A549 (cell line): ENCODE data around the gene APOL5. TPM values are rescaled to one million over a fixed set of nuclear protein-coding genes. Genes with fewer than 3 reads are reported as not detected.

ENCODE experiments used
- ATAC-seq, 2 experiments: fragments of 200-7000 bp in 1 of 2; fragments of >200 bp in 1 of 2; cut with Nextera tagmentation in 1 of 2; cut with Tn5 transposase in 1 of 2; 3 replicates each; pipeline versions ENCODE4 v1.8.0 to v1.9.1; 2018 to 2020; ENCODE audit warnings: mild to moderate bottlenecking in 1 of 2, moderate library complexity in 1 of 2
- CTCF ChIA-PET: fragments of 300-600 bp; sonication (Branson Sonifier 250); formaldehyde crosslinking; extraction: SDS; loops from one replicate; lab custom pipeline; 2021; ENCODE audit warnings: antibody characterized with exemption, inconsistent platforms; lab: Yijun Ruan, JAX
- POLR2A ChIA-PET: fragments of 350-600 bp; formaldehyde crosslinking; extraction: SDS; loops from one replicate; lab custom pipeline; 2021; ENCODE audit warnings: antibody characterized with exemption, inconsistent platforms; lab: Yijun Ruan, JAX
- DNase-seq, 2 experiments: peaks; one replicate each; pipeline versions ENCODE4 v3.0.0 to v3.0.0-alpha.2; 2011 to 2016; ENCODE audit warnings: low read depth in 1 of 2, low spot score in 1 of 2
- FAIRE-seq: peaks from 2 replicates; lab custom pipeline; 2011; peaks lifted over from hg19 to GRCh38; lab: Jason Lieb, UNC
- H3K27ac ChIP-seq, 2 experiments: fragments of >200 bp; sonication (Bioruptor Twin); formaldehyde crosslinking; 3 replicates each; pipeline ENCODE4 v1.5.1; 2016 to 2017
- H3K4me1 ChIP-seq: fragments of >200 bp; sonication (Bioruptor Twin); formaldehyde crosslinking; 3 replicates; pipeline ENCODE4 v1.6.1; 2016
- H3K4me2 ChIP-seq: fragments of >200 bp; sonication (Bioruptor Twin); formaldehyde crosslinking; 3 replicates; pipeline ENCODE4 v1.6.1; 2016
- H3K4me3 ChIP-seq: fragments of >200 bp; sonication (Bioruptor Twin); formaldehyde crosslinking; 3 replicates; pipeline ENCODE4 v1.5.1; 2016
- H3K9me3 ChIP-seq: fragments of >200 bp; sonication (Bioruptor Twin); formaldehyde crosslinking; 3 replicates; pipeline ENCODE4 v1.6.1; 2016
- ATOH8 ChIP-seq: fragments of 250-450 bp; sonication (Bioruptor Pico); IDR thresholded peaks from 2 replicates; pipeline ENCODE4 v1.5.0; 2020; ENCODE audit warnings: low read depth, mild to moderate bottlenecking, moderate library complexity
- BCL3 ChIP-seq: fragments of >200 bp; sonication (Bioruptor Twin); formaldehyde crosslinking; IDR thresholded peaks from 3 replicates; pipeline ENCODE4 v1.6.1; 2016
- CHD4 ChIP-seq: fragments of 200-600 bp; sonication (generic); IDR thresholded peaks from 2 replicates; pipeline ENCODE4 v1.6.1; 2016; ENCODE audit warnings: antibody characterized with exemption, mild to moderate bottlenecking, borderline replicate concordance
- E2F6 ChIP-seq: IDR thresholded peaks from 2 replicates; pipeline ENCODE4 v1.6.1; 2012; ENCODE audit warnings: low read depth, borderline replicate concordance
- EHMT2 ChIP-seq: fragments of 200-600 bp; sonication (generic); IDR thresholded peaks from 2 replicates; pipeline ENCODE4 v1.6.1; 2016; ENCODE audit warnings: antibody characterized with exemption, low read depth, mild to moderate bottlenecking, moderate library complexity
- ELK1 ChIP-seq: fragments of 150-350 bp; IDR thresholded peaks from 2 replicates; pipeline ENCODE4 v1.6.1; 2014; ENCODE audit warnings: low read depth, mild to moderate bottlenecking, low read length
- ESRRA ChIP-seq: fragments of 150-350 bp; IDR thresholded peaks from 2 replicates; pipeline ENCODE4 v1.6.1; 2014; ENCODE audit warnings: mild to moderate bottlenecking, low read length, borderline replicate concordance
- FOXS1 ChIP-seq: fragments of 250-450 bp; sonication (Bioruptor Pico); IDR thresholded peaks from 2 replicates; pipeline ENCODE4 v1.5.0; 2020; ENCODE audit warnings: mild to moderate bottlenecking, moderate library complexity
- HDAC2 ChIP-seq: fragments of 200-600 bp; sonication (generic); IDR thresholded peaks from 2 replicates; pipeline ENCODE4 v1.6.1; 2016
- HEYL ChIP-seq: fragments of 250-450 bp; sonication (Bioruptor Pico); IDR thresholded peaks from 2 replicates; pipeline ENCODE4 v1.8.0; 2021; ENCODE audit warnings: mild to moderate bottlenecking, moderate library complexity
- HMGXB4 ChIP-seq: fragments of 250-450 bp; sonication (Bioruptor Pico); IDR thresholded peaks from 2 replicates; pipeline ENCODE4 v1.5.0; 2021; ENCODE audit warnings: mild to moderate bottlenecking, moderate library complexity, borderline replicate concordance
- HOXA7 ChIP-seq: fragments of 250-450 bp; sonication (Bioruptor Pico); IDR thresholded peaks from 2 replicates; pipeline ENCODE4 v1.5.0; 2020; ENCODE audit warnings: mild to moderate bottlenecking, moderate library complexity
- JUN ChIP-seq, 2 experiments: fragments of >200 bp; sonication (Bioruptor Twin); formaldehyde crosslinking; IDR thresholded peaks; 2 replicates in 1 of 2; 3 replicates in 1 of 2; pipeline ENCODE4 v1.6.1; 2016 to 2017
- KDM5A ChIP-seq: fragments of 200-600 bp; sonication (generic); IDR thresholded peaks from 2 replicates; pipeline ENCODE4 v1.6.1; 2016; ENCODE audit warnings: antibody characterized with exemption, mild to moderate bottlenecking
- MAFK ChIP-seq: fragments of 450-650 bp; IDR thresholded peaks from 2 replicates; pipeline ENCODE4 v1.6.1; 2014; ENCODE audit not compliant: partially characterized antibody
- MAX ChIP-seq: IDR thresholded peaks from 2 replicates; pipeline ENCODE4 v1.6.1; 2012
- MAZ ChIP-seq: fragments of 150-350 bp; IDR thresholded peaks from 2 replicates; pipeline ENCODE4 v1.6.1; 2014; ENCODE audit warnings: antibody characterized with exemption, low read depth, low read length, borderline replicate concordance
- NFE2L2 ChIP-seq: fragments of 150-350 bp; conservative IDR thresholded peaks from 2 replicates; pipeline ENCODE4 v1.6.1; 2014; ENCODE audit warnings: low read length
- NR3C1 ChIP-seq: fragments of >200 bp; sonication (Bioruptor Twin); formaldehyde crosslinking; IDR thresholded peaks from 3 replicates; pipeline ENCODE4 v1.6.1; 2017
- POLR2A ChIP-seq: IDR thresholded peaks from 2 replicates; pipeline ENCODE4 v1.6.1; 2012; ENCODE audit warnings: mild to moderate bottlenecking, low read length
- RAD21 ChIP-seq, 2 experiments: fragments of >200 bp in 1 of 2; sonication (Bioruptor Twin) in 1 of 2; formaldehyde crosslinking in 1 of 2; IDR thresholded peaks in 1 of 2; conservative IDR thresholded peaks in 1 of 2; 2 replicates in 1 of 2; 3 replicates in 1 of 2; pipeline ENCODE4 v1.6.1; 2012 to 2018; ENCODE audit warnings: inconsistent platforms in 1 of 2
- RCOR1 ChIP-seq: fragments of 150-350 bp; IDR thresholded peaks from 2 replicates; pipeline ENCODE4 v1.6.1; 2014; ENCODE audit warnings: antibody characterized with exemption, low read length, low read depth
- REST ChIP-seq: fragments of 200-600 bp; sonication (generic); IDR thresholded peaks from 2 replicates; pipeline ENCODE4 v1.6.1; 2016; ENCODE audit warnings: antibody characterized with exemption, mild to moderate bottlenecking, moderate library complexity
- RNF2 ChIP-seq: fragments of 200-600 bp; sonication (generic); IDR thresholded peaks from 2 replicates; pipeline ENCODE4 v1.6.1; 2016; ENCODE audit warnings: low read depth, mild to moderate bottlenecking, antibody characterized with exemption, moderate library complexity, borderline replicate concordance
- ZC3H11A ChIP-seq: fragments of 450-650 bp; IDR thresholded peaks from 2 replicates; pipeline ENCODE4 v1.6.1; 2014; ENCODE audit warnings: antibody characterized with exemption, mild to moderate bottlenecking
- ZFP36 ChIP-seq: fragments of 450-650 bp; IDR thresholded peaks from 2 replicates; pipeline ENCODE4 v1.6.1; 2014; ENCODE audit warnings: borderline replicate concordance; ENCODE audit not compliant: partially characterized antibody
- ZNF302 ChIP-seq: fragments of 250-450 bp; sonication (Bioruptor Pico); IDR thresholded peaks from 2 replicates; pipeline ENCODE4 v1.9.0; 2021; ENCODE audit warnings: inconsistent platforms, mild to moderate bottlenecking, moderate library complexity
- ZSCAN20 ChIP-seq: fragments of 250-450 bp; sonication (Bioruptor Pico); IDR thresholded peaks from 2 replicates; pipeline ENCODE4 v1.8.0; 2022; ENCODE audit warnings: mild to moderate bottlenecking, moderate library complexity
- WGBS: methylation state at CpG from one replicate; pipeline ENCODE4 v1.1.6; 2017; ENCODE audit errors: missing lambda C conversion rate; 5-methylcytosine and 5-hydroxymethylcytosine counted together
- polyA plus RNA-seq, 4 experiments: library from polyadenylated mRNA; depleted of rRNA in 3 of 4; stranded (reverse); fragments of >200 nt; fragmentation: RNase III in 1 of 4; extraction: RNeasy Plus Mini Kit Qiagen cat#74134 plus additional on column Dnase treatment in 1 of 4; gene quantifications; 2 replicates in 3 of 4; 3 replicates in 1 of 4; pipeline ENCODE4 v1.2.3, GENCODE V29; 2011 to 2017

Gene APOL5
- polyA plus RNA-seq, 2 of the 4 experiments (the other 2 are of a cell fraction) = not detected

GRCh38 chr22:35677460-35678187 is 40.0 kb upstream of the APOL5 start:
- no peak for FAIRE-seq
- CTCF ChIA-PET = interaction anchor here (1.4 to 1.7 kb wide), 2 partner anchors 10 to 14 kb away, joined by 5 to 6 read pairs; no protein-coding TSS in a partner anchor
- no peak overlapping the region for H3K4me2 ChIP-seq
- H3K9me3 ChIP-seq = peaks cover 9% of the 10 kb centered on the region; the same call in 1 of the 3 replicates
- no peak for DNase-seq
- ATAC-seq = no peak
- TF ChIP-seq HOXA7 (CRISPR knock-in tag) = no peak
- TF ChIP-seq EHMT2 = no peak
- no peak for TF ChIP-seq HEYL
- no peak for TF ChIP-seq ZSCAN20
- no peak for TF ChIP-seq FOXS1 (CRISPR knock-in tag)
- no peak for TF ChIP-seq REST
- no peak for TF ChIP-seq MAFK
- no peak for TF ChIP-seq NFE2L2
- TF ChIP-seq BCL3 = no peak
- TF ChIP-seq NR3C1 = no peak
- TF ChIP-seq CHD4 = no peak
- TF ChIP-seq RAD21 (conservative IDR thresholded peaks at IDR 0.05 in 1 of 2, IDR thresholded peaks at IDR 0.05 in 1 of 2) = no peak
- TF ChIP-seq ZFP36 = no peak
- no peak for TF ChIP-seq RCOR1
- TF ChIP-seq KDM5A = no peak
- no peak for TF ChIP-seq ZC3H11A
- TF ChIP-seq JUN (IDR thresholded peaks at IDR 0.05) = no peak
- no peak for TF ChIP-seq MAZ
- no peak for TF ChIP-seq ESRRA
- TF ChIP-seq, all 56 proteins: peak for 0
- WGBS = 68% methylated on average over 7 of the region's 7 CpGs
- Histone ChIP-seq H3K27ac (no peak overlapping the region), H3K4me1 (no peaks in the 10 kb centered on the region), H3K4me3 (no peak overlapping the region)
- POLR2A ChIA-PET = no interaction called here

GRCh38 chr22:35678836-35679235 is 38.8 kb upstream of the APOL5 start:
- Histone ChIP-seq H3K9me3 (peaks cover 9% of the 10 kb centered on the region; the same call in 1 of the 3 replicates), H3K4me1 (no peaks in the 10 kb centered on the region), H3K27ac (no peak overlapping the region), H3K4me3 (no peak overlapping the region), H3K4me2 (no peak overlapping the region)
- DNase-seq (no peak), FAIRE-seq (no peak), ATAC-seq (no peak)
- no peak for TF ChIP-seq RNF2
- no peak for TF ChIP-seq MAX
- TF ChIP-seq ATOH8 (CRISPR knock-in tag) = no peak
- no peak for TF ChIP-seq POLR2A
- no peak for TF ChIP-seq MAZ
- no peak for TF ChIP-seq JUN (IDR thresholded peaks at IDR 0.05)
- no peak for TF ChIP-seq E2F6
- TF ChIP-seq ZNF302 = no peak
- TF ChIP-seq ELK1 = no peak
- TF ChIP-seq HDAC2 = no peak
- TF ChIP-seq HMGXB4 = no peak
- TF ChIP-seq KDM5A = no peak
- TF ChIP-seq FOXS1 (CRISPR knock-in tag) = no peak
- ChIA-PET POLR2A (no interaction called here), CTCF (no interaction called here)
- WGBS = 65% methylated on average over 2 of the region's 2 CpGs
